ENCODE results near the gene SETD9.

- TF ChIP-seq, protein P1, sequence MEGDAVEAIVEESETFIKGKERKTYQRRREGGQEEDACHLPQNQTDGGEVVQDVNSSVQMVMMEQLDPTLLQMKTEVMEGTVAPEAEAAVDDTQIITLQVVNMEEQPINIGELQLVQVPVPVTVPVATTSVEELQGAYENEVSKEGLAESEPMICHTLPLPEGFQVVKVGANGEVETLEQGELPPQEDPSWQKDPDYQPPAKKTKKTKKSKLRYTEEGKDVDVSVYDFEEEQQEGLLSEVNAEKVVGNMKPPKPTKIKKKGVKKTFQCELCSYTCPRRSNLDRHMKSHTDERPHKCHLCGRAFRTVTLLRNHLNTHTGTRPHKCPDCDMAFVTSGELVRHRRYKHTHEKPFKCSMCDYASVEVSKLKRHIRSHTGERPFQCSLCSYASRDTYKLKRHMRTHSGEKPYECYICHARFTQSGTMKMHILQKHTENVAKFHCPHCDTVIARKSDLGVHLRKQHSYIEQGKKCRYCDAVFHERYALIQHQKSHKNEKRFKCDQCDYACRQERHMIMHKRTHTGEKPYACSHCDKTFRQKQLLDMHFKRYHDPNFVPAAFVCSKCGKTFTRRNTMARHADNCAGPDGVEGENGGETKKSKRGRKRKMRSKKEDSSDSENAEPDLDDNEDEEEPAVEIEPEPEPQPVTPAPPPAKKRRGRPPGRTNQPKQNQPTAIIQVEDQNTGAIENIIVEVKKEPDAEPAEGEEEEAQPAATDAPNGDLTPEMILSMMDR (IDR thresholded peaks at IDR 0.05) = no peak
- TF ChIP-seq POLR2AphosphoS5 (IDR thresholded peaks at IDR 0.05) (no peak), EP300 (IDR thresholded peaks at IDR 0.05) (no peak)
These were observed 8.1 kb downstream of the SETD9 start for GRCh38 chr5:56917534-56917933.
